HG03469 (cell line): ENCODE results near the gene ABHD12.
"Not testable (repeated sequence)": the region's sequence is repeated elsewhere in the genome, so short reads cannot be mapped to it uniquely, and the experiment has no call there.

Source experiments
- ATAC-seq: cut with Tn5 transposase; IDR thresholded peaks from one replicate; pipeline ENCODE4 v1.9.1; 2021; ENCODE audit warnings: mild to moderate bottlenecking, moderate library complexity, moderate number of reproducible peaks; ENCODE audit not compliant: unreplicated experiment

Gene ABHD12

DNA sequence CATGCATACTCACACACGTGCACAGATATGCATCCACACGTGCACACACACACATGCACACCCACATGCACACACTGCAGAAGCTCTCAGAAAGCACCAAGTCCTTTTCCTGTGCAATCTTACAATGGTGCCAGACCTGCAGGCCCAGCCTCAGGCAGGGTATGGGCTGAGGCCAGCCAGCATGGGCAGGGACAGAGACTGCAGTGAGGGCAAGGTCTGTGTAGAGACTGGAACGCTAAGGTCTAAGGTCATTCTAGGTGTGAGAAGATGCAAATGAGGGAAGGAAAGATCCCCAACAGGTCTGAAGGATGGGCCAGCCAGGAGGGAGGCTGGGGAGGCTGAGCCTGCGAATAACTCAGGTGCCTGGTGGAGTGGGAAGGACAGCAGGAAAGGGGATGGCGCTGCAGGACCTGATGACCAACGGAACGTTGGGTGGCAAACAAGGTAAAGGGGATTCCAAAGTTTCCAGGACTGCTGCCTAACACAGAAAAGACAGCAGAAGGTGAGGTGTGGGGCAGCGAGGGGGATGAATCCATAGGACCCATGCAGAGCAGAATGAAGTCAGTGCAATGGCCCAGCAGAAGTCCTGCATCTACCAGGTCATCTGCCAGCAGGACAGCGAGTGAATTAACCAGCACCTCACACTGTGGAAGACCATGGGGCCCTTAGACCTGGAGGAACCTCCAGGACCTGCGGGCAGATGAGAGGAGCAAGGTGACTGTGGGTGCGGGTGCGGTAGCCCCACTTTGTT, 67.0 kb downstream of the ABHD12 start:
- ATAC-seq = no peak

DNA sequence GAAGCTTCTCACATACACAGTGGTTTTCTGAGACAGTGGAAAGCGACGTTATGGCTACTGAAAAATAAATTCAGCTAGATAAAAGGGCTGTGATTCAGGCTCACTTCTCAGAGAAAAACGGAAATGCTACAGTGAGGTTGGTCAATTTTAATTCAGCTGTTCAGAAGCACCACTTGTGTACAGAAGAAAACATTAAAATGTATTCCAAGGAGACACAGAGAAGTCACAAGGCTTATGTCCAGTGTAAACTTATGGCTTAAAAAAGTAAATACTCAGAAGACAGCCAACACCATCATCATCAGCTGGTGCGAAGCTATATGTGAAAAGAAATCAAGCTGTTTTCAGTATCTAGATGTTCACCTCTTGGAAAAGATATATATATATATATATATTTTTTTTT, 68.6 kb downstream of the ABHD12 start:
- no peak for ATAC-seq

DNA sequence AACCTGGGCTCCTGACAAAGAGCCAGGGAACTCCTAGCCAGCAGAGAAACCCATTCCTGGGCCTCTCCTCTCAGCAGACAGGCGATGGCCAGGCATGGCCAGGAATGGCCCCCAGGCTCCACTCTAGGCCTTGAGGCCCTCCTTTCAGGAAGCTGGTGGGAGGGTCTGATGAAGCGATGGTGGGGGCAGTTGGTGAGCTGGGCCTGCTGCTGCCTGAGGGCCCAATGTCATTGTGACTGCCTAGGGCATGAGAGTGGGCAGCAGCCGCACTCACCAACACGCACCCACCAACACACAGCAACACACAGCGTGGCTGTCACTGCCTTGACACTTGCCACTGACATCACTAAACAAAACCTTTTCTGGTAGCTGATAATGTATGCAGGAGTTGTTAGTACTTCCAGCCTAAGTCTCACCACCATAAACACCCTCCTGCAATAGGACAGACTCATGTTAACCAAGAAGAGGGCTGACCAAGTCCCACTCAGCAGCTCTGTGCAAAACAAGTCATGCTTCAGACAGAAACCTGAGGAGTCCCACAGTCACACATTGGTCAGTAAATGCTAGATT, 69.3 kb downstream of the ABHD12 start:
- no peak for ATAC-seq

DNA sequence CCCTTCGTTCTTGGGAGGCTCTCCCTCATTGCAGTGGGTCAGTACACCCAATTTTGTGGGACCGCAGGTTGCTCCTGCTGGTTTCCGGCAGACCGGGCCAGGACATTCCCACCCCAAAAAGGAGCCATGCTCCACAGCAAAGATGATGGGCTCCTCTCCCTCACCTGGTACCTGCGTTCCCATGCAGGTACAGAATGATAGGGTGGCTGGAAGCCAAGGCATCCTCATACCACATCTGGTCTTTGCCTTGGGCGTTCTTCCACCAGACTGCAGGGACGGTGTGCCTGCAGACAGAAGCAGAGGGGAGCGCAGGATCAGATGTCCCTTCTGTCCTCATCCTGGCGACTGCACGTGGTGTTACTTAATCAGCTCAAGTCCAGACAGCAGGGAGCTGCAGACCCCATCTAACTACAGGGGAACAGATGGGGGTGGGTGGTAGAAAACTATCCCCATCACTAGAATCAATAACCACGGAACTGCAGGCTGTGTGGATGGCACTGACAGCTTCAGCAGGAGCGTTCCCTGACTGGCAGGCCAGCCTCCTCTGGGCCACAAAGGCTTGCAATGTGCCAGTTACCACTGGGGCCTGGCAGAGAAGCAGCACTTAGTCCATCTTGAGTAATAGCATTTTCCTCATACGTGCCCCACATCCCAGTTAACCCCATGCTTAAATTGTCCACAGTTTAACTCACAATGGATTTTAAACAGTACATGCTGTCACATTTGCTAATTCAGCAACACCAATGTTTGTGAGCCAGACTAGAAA, 70.4 kb downstream of the ABHD12 start:
- no peak for ATAC-seq

DNA sequence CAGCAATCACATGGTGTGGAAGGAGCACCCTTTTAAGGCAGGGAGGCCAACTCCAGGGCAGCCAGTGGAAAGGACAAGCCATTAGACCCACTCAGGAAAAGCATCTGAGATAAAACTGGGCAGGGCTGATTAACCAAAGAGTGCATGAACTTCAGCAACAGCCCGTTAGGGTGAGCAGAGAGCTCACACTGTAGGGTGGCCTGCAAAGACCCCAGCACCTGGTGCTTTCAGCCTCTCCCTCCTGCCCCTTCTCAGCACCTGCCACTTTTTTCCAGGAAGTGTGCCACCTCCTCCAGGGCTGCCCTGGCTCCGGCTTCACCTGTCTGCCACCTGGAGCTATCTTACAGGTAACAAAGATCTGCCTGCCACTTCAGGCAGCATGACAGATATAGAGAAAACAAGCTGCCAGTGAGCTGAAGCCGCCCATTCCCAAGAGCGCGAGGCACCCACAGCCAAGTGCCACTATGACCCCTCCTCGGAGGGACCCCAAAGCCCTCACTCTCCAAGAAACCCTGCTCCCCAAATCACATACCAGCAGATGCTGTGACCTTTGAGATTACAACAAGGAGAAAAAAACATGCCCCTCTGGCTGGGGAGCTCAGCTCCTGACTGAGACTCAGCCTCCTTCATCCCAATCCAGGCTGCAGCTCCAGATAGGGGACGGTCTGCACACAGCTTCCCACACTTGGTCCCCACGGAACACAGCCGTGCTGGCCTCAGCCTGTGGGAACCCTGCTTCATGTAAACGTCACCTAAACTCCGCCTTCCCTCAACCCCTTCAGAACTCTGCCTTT, 71.2 kb downstream of the ABHD12 start:
- no peak for ATAC-seq

DNA sequence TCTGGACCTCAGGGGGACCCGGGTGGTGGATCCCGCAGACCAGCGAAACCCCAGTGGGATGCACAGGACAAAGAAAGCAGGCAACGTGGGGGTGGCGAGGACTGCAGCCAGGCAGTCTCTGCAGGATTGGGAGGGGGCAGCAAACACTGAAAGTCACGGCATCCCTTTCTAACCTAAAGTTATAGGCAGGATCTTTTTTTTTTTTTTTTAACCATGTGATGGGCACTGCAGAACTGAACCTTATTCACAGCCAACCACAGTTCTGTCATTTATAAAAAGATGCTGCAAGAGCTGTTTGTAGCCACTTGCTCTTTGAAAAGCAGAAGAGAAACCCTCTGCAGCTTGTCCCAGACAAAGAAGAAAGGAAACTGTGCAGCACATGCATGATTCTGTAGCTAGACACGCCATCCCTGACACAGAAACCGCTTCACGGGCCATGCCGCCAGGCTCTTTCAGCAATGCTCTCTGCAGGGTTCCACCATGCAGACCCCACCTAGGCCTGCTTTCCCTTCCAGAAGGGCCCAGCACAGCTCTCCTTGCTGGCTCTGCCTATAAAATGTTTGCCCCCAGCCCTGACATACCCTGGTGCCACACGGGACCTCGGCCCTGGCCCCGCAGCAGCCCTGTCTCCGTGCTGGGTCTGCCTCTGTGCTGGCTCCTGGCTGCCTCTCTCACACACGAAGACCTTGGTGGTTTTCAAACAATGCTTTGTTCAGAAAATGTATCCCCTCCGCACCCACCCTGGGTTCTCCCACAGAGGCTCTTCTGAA, 72.0 kb downstream of the ABHD12 start:
- peak; percentile 94 for ATAC-seq

DNA sequence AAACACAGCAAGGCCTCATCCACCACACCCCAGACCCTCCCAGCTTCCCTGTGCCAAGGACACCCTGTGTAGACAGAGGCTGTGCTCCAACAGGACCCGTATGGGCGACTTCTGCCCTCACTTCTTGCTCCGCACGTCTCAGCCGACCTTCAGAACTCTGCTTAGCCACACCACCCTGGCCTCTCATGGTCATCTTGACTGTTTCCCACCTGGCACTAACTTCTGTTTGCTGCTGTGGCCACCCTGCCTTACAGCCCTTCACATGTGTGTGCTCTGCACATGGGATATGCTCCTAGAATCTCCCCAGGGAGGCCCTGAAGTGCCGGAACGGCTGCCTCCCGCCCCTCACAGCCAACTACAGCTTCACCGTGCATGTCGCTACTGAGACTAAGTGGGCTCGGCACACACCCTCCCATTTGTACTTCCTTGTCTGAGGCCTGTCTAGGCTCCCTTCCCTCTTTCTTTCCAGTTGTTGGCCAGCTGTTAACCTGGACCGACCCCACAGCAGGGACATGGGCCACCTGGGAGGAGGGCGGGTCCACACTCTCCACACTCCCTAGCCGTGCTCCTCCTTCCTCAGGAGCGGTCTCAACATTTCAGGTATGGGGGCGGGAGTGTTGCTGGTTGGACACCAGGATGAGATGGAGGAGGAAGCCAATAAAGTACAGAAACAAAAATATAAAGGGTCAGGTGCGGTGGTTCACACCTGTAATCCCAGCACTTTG, 73.1 kb downstream of the ABHD12 start:
- no peak for ATAC-seq

DNA sequence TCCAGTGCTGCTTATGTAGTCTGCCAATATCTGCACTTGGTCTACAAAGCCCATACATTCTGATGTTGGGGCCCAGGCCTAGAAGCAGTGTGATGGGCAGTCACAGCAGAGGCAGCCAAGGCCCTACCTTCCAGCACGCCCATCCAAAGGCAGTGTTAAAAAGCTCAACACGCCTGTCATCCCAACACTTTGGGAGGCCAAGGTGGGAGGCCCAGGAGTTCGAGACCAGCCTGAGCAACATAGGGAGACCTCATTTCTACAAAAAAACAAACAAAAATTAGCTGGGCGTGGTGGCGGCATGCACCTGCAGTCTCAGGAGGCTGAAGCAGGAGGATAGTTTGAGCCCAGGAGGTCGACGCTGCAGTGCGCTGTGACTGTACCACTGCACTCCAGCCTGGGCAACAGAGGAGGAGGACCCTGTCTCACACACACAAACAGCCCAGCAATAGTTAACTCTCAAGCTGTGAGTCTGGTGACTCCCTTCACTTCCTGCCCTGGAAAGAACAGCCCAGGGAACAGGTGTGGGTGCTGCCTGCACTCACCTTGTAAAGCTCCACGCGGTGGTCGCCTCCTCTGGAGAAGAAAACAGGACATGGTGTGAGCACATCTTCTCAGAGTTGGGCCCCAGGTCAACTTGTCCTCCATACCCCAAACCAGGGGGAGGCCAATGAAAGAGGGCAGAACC, 74.0 kb downstream of the ABHD12 start:
- no peak for ATAC-seq

DNA sequence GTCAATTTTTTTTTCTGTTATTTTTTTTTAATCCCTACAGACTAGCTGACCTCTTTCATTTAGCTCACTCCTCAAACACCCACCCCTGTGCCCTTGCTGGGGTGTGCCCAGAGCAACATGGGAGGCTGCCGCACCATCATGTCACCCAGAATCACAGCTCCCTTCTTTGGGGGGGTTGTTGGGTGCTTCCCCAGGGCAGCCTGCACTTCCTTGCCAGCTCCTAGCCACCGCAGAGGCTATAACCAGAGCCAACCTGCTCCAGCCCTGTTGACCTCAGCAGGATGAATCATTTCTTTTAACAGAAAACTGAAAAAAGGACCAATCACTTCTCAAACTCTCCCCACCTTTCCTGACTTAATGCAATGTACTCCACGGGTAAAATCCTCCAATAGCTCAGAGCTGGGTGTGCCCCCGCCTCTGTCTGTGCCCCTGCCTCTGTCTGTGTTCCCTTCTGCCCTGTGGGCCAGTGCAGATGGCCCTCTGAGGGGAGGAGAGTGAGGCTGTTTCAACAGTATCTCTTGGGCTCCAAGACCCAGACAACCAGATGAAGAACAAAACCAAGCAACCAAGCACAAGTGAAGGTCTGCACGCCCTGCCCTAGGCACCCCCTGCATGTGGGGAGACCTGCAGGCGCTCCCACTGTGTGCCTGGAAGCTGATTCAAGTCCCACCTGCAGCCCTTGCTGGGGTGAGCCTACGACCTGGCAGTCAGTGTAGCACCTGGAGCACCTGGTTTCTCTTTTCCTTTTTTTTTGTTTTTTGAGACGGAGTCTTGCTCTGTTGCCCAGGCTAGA, 75.0 kb downstream of the ABHD12 start:
- ATAC-seq = no peak

DNA sequence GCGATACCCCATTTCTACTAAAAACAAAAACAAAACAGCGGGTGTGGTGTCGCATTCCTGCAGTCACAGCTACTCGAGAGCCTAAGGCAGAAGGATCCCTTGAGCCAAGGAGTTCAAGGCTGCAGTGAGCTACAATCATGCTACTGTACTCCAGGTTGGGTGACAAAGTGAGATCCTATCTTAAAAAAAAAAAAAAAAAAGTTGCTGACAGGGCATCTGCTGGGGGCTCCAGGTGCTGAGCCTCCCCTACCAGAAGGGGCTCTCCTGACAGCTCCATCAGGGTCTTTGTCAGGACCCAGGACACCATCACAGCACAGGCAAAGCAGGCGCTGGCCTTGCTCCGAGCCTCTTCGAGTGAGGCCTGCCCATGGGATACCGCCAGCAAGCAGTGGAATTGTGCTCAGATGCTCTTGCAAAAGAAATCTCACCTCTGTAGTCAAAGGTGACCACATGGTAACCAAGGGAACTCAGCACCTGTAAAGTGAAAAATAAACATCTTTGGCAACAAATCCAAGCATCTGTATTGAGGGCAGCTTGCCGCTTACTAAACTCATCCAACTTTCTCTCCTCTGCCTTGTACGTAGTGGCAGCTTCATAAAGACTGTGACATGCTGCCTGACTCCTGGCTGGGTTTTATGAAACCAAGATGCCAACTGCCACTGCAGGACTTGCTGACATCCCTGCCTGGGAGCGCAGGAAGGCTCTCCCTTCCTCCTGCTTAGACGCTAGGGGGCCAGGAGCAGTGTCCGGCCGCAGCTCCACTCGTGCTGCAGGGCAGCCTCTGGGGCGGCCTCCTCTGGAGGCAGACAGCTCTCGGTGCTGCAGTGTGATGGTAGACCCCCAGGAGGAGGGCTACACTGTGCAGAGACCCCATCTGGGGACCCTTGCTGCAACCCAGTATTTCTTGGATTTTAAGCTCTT, 75.9 kb downstream of the ABHD12 start:
- no peak for ATAC-seq

DNA sequence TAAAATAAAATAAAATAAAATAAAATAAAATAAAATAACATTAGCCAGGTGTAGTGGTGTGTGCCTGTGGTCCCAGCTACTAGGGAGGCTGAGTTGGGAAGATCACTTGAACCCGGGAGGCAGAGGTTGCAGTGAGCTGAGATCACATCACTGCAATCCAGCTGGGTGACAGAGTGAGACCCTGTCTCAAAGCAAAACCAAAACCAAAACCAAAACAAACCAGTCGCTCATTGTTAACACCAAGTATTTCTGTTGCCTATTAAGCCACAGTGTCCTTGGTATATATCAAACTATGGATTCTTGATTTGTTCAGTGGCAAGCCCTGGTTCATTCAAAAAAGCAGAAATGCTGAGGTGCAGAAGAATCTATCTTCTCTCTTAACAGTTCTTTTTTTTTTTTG, 77.0 kb downstream of the ABHD12 start:
- no peak for ATAC-seq

DNA sequence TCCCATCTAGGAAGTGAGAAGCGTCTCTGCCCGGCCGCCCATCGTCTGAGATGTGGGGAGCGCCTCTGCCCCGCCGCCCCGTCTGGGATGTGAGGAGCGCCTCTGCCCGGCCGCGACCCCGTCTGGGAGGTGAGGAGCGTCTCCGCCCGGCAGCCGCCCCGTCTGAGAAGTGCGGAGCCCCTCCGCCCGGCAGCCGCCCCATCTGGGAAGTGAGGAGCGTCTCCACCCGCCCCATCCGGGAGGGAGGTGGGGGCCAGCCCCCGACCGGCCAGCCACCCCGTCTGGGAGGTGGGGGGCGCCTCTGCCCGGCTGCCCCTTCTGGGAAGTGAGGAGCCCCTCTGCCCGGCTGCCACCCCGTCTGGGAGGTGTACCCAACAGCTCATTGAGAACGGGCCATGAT, 77.9 kb downstream of the ABHD12 start:
- ATAC-seq = not testable (repeated sequence)

DNA sequence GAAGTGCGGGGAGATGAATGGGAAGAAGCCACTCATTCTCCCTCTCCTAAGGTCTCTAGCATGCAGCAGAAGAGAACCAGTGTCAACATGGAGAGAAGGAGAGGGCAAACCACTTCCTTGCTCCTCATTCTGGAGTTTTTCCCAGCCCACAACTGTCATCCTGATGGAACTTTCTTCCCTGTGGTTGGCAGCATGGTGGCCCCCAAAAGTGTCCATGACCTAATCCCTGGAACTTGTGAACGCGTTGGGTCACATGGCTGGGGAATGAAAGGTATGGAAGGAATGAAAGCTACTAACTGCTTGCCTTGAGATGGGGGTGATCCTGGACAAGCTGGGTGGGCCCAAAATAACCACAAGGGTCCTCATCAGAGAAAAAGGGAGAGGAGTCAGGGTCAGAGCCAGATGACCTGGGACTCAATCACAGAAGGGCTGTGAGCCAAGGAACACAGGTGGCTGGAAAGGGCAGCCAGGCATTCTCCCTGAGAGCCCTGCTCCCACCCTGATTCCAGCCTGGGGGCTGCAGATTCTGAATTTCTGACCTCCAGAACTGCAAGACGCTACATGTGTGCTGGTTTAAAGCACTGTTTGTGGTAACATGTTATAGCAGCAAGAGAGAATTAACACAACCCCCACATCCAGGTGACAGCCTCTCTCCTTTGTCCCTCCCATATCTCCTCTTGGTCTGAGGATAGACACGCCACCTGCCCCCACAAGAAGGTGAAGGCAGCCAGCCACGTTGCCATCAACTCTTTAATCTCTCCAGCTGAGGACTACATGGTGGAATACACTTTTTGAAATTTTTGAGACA, 79.5 kb downstream of the ABHD12 start:
- ATAC-seq = no peak

DNA sequence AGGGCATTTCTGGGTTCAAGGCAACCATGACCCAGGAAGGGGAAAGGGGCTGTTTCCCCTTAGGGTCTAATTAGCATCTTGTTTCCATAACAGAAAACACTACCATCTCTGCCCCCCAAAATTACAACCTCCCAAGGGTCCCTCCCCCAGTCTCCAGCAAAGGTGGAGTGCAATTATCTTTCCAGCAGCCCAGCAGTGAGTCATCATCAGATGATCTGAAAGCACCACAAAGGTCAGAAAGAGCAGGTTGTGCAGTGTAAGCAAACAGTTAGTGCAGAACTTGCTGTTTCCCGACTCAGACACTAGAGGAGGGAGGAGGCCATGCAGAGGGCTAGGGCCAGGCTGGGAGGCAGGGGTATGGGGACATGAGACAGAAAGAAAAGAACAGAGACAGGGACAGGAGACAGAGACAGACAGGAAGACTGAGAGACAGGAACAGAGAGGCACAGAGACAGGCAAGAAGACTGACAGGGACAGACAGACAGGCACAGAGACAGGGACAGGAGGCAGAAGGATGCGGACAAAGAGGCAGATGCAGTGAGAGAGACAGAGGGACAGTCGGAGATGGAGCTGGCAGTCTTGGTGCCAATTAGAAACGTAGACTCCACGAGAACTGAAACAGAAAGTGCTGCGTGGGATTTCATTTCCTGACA, 80.2 kb downstream of the ABHD12 start:
- ATAC-seq = peak; percentile 96

DNA sequence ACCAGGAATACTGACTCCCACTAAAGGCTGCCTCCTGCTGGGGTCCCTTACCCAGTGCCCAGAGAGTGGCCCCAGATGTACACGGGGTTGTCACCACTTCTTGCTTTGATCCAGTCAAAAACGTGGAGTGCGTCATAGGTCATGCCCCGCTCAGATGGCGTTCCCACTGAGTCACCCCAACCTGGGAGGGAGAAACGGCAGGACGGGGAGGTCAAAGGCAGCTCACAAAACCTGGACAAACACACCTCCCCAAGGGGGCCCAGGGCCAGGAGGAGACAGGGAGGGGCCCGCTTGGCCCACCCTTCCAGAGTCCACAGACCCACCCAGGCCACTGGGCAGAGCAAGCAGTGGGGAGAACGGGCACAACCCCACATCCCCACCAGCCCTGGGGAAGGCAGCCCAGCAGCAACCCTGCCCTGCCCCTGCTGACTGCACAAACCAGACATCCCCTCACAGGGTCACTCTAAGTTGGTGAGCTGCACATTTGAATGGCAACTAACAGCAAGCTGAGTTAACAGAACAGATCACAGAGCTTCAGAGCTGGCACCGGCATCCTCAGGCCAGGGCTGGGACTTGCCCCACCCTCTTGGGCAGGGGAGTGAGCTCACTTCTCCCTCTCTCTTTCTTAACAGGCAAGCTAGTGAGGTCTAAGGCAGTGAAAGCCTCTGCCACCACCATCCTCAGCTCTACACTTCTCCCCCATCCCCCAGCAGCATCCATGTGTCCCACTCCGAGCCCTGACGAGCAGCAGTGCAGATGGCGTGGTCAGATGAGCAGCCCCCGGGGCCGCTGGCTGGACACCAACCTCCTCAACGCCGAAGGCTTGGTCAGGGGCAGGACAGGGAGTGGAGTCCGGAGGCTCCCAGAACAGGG, 81.0 kb downstream of the ABHD12 start:
- ATAC-seq = no peak
